Omental fat pad (tissue), 4 donors: ENCODE results near the gene FASTK. TPM values are rescaled to one million over a fixed set of nuclear protein-coding genes. Genes with fewer than 3 reads are reported as not detected.

Experiments used
- ATAC-seq: fragments of 150-250 bp; one replicate; pipeline ENCODE4 v1.9.1; 2016; ENCODE audit warnings: mild to moderate bottlenecking, moderate library complexity; ENCODE audit not compliant: low FRiP score
- DNase-seq: peaks from one replicate; pipeline ENCODE4 v3.0.0-alpha.2; 2019; ENCODE audit warnings: low spot score
- total RNA-seq, 4 donors: library from RNA; depleted of rRNA; stranded (reverse); fragments of >200 nt; gene quantifications; one replicate each; pipeline ENCODE4 v1.1.0, GENCODE V29; 2016
- TF ChIP-seq, protein P1 (sequence below), 3 donors: fragments of 450-650 bp; IDR thresholded peaks; one replicate each; pipeline ENCODE4 v1.5.1; 2016 to 2017; ENCODE audit warnings: antibody characterized with exemption in 3 of 3, mild to moderate bottlenecking in 3 of 3, moderate library complexity in 2 of 3

FASTK gene
- total RNA-seq, 4 donors from 2014 or later: 44.0 to 67.6 (median 51.6) TPM

DNA sequence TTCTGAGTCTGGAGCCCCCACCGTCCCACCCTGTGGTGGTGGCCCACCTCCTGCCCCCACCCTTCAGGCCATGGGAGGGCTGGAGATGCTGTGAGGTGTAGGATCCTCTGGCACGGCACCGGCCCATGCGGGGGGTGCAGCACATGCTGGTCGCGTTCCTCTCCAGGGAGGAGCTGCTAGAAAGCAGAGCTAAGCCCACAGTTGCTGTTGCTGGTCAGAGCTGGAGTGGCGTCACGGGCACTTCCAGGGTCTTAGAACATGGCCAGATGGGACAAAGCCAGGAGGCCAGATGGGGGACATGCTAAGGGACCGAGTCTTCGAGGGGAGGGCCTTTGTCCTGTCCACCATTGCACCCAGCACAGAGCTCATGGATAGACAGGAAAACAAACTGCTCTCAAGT, 27.3 kb upstream of the FASTK start:
- TF ChIP-seq, protein P1, sequence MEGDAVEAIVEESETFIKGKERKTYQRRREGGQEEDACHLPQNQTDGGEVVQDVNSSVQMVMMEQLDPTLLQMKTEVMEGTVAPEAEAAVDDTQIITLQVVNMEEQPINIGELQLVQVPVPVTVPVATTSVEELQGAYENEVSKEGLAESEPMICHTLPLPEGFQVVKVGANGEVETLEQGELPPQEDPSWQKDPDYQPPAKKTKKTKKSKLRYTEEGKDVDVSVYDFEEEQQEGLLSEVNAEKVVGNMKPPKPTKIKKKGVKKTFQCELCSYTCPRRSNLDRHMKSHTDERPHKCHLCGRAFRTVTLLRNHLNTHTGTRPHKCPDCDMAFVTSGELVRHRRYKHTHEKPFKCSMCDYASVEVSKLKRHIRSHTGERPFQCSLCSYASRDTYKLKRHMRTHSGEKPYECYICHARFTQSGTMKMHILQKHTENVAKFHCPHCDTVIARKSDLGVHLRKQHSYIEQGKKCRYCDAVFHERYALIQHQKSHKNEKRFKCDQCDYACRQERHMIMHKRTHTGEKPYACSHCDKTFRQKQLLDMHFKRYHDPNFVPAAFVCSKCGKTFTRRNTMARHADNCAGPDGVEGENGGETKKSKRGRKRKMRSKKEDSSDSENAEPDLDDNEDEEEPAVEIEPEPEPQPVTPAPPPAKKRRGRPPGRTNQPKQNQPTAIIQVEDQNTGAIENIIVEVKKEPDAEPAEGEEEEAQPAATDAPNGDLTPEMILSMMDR (IDR thresholded peaks at IDR 0.05): no peak
- ATAC-seq (no peak), DNase-seq (no peak)

DNA sequence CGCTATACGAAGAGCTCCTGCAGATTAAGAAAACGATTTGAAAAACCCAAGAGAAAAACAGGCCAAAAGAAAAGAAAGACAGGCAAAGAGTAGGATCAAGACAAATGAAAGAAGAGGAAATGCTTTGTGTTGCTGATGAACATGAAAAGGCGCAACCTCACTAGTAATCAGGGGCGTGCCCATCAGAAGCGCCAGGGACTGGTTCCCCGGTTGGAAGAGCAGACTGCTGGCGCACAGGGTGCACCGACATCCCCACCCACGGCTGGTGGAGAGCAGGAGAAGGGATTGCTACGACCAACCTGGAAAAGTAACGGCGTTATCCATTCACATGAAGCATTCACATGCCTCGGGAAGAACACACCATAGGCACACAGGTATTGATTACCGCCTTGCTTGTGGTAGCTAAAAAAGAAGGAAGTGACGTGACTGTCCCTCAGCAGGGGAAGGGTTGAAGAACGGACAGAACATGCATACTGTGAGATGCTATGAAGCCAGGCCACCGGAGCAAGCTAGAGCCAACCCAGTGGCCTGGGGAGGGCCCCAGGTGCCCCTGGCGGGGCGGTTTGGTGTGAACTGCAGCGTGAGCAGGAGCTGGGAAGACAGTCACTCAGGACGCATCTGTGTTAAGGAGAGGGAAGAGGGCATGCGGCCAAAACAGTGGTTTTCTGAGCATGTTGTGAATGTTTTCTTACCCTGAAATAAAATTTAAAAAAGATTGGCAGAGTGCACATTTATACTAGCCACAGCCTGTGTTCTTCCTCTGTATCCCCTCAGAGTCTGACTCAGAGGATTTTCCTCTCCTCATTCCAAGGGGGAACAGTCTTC, 24.0 kb upstream of the FASTK start:
- DNase-seq (no peak), ATAC-seq (no peak)
- TF ChIP-seq, protein P1 (IDR thresholded peaks at IDR 0.05): no peak

DNA sequence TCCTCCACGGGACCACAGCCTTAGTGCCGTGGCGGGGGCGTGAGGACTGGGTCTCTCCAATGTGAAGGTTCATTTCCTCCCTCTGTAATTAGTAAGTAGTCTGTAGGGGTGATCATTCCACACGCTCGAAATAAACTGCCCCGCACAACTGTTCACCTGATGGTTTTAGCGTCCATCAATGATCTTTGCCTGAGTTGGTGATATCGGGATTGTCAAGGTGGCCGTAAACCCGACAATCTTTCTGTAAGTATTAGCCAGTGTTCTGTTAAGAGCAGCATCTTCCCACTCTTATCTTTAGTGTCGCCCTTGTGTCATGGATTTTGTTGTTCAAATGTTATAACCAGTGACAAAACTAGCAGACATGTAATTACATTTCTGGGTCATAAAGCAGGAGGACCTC, 23.4 kb upstream of the FASTK start:
- DNase-seq (no peak), ATAC-seq (no peak)
- TF ChIP-seq, protein P1 (IDR thresholded peaks at IDR 0.05): no peak

DNA sequence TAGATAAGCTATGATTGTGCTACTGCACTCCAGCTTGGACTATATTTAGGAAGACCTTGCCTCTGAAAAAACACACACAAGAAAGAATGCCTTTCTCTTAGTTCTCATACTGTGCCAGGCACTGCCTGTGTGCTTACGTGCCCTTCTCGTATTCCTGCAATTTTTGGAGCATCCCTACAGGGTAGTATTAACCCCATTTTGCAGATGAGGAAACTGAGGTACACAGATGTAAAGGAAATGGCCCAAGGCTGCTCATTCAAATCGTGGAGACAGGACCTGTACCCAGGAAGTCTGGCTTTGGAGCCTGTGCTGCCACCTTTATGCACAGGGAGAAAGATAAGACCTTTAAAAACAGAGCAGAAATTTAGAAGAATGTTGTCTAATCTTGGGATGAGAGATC, 22.4 kb upstream of the FASTK start:
- no peak for DNase-seq
- no peak for ATAC-seq
- TF ChIP-seq, protein P1 (IDR thresholded peaks at IDR 0.05): no peak

DNA sequence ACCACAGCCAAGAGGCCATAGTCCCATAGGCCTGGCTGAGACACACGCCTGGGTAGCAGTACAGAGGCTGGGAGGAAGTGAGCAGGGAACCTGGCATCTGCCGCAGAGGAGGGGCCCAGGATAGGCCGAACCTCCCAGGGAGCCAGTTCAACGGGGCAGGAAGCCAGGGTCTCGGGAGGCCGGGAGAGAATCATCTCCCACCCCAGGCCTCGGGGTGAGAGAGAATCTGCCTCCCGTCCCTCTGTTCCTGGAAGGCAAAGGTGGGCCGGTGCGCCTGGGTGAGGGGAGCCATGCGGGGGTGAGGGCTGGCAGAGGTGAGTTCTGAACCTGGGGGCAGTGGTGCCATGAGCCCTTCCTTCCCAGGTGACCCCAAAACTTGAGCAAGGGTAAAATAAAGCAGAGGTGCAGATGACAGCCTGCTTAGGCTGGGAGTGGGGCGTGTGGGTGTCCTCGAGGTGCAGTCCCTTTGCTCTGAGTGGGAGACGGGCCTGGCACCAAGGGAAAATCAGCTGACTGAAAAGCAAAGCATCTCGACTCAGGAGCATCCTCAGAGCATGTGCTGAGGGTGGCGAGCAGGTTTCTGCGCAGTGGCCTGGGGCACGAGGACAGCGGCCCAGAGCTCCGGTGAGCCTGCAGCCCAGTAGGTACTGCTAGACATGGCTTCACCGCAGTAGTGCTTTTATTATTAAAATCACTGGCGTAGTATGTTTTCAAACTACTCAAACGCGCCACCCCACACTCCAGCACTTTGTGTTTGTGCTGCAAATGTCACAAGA, 21.2 kb upstream of the FASTK start:
- ATAC-seq (peak; percentile 16), DNase-seq (no peak)
- TF ChIP-seq, protein P1 (IDR thresholded peaks at IDR 0.05): no peak

DNA sequence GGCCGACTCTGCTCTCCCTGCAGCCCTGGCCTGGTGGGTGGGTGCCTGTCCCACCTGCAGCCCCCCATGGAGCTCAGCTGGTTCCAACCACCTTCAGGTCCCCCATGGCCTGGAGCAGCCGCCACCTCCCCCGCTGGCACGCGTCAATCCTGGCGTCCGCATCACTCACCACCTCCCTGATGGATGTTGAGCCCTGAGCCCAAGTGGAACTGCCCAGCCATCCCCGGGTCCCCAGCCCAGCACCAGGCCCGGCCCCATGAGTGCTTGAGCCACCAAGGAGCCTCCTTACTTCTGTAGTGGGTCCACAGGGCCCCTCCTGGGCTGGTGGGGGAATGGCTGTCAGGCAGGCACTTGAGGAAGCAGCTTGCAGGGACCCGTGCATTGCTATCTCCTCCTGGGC, 20.3 kb upstream of the FASTK start:
- DNase-seq: no peak
- TF ChIP-seq, protein P1 (IDR thresholded peaks at IDR 0.05): no peak
- peak; percentile 16 for ATAC-seq
